OCI-LY3 (cell line): ENCODE data around the gene ERC2.

Experiments used
- CTCF ChIP-seq: fragments of 200-600, 300-600 bp; sonication (generic); IDR thresholded peaks from 2 replicates; pipeline ENCODE4 v1.5.1; 2014; ENCODE audit warnings: antibody characterized with exemption, low read length, low read depth
- EZH2phosphoT487 ChIP-seq: fragments of 200-600 bp; shearing (Covaris generic); IDR thresholded peaks from 2 replicates; pipeline ENCODE4 v1.6.1; 2018; ENCODE audit warnings: antibody characterized with exemption, mixed run types, low read depth

GRCh38 chr3:56397798-56398197, 70.5 kb downstream of the ERC2 start:
- no peak for TF ChIP-seq CTCF
- TF ChIP-seq EZH2phosphoT487 = no peak
